ENCODE results near the gene EMILIN1.
"Not testable (repeated sequence)": the region's sequence is repeated elsewhere in the genome, so short reads cannot be mapped to it uniquely, and the experiment has no call there.

EMILIN1 gene

DNA sequence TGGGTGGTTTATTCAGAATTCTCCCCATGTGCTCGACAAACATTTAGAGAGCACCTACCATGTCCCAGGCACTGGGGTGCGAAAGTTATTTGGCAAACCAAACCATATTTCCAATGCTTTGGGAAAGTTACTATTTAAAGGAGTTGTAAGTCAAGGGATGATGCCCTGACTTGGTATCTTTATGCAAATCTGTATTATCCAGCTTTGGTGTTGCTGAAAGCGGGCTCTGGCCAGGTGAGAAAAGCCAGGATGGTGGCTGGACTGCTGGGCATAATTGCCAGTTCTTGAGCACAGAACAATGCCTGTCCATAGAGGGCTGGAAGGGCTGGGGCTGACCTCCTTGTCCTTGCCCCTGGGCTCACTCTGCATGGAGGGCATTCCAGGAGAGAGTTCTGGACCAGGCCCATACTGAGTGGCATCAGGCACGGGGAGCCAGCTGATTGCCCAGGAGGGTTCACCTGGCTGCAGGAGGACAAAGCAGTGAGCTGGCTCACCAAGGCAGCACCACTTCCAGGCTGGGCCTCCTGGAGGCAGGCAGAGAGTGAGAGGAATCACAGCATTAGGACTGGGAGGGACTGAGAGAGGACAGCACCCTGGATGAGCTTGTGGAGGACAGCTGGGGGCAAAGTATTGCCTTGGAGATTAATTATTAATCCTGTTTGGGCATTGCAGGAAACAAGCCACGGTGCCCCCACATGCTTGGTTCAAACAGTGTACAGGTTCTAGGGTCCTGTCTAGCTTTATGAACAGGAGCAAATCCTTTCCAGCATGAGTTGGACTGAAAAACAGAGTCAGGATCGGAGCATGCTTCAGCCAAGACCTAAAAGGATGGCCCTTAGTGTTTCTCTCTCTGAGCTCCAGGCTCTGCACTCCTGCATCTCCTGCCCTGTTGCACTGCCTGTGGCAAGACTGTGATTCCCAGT lies 15.3 kb downstream of the EMILIN1 start:
- DNase-seq (ENCODE audit: low read depth in 3 of 3) = no peak

GRCh38 chr2:27094353-27094984 lies 16.1 kb downstream of the EMILIN1 start:
- no peak for DNase-seq (ENCODE audit: low read depth in 3 of 3)

GRCh38 chr2:27095427-27095744 lies 17.0 kb downstream of the EMILIN1 start:
- no peak for DNase-seq (ENCODE audit: low read depth in 3 of 3)

- no peak for DNase-seq (ENCODE audit: low read depth in 3 of 3)
These were observed 17.6 kb downstream of the EMILIN1 start for GRCh38 chr2:27095745-27096651.

DNA sequence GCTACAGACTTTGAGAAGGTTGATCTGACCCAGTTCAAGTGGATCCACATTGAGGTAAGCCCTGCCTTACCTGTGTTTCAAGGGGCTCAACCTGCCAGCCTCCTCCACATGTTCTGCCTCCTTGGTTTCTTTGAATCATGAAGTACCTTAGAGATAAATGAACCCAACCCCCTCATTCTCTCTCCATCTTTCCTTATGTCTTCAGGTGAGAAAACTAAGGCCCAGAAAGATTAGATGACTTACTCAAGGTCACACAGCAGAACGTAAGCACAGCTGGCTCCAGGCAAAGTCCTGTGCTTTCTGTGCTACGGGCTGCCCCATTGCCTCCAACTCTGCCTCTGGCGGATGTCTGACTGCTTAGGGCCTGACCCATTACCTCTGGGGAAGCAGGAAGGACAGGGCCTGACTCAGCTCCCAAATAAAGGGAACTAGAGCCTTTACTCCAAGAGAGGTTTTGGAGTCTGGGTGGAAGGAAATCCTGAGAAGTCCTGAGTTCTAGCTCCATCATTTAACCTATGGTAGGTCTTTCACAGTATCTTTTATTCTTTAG lies 18.4 kb downstream of the EMILIN1 start:
- no peak for DNase-seq (ENCODE audit: low read depth in 3 of 3)

- DNase-seq (ENCODE audit: low read depth in 3 of 3) = no peak
These were observed 18.9 kb downstream of the EMILIN1 start for GRCh38 chr2:27097341-27097740.

- DNase-seq (ENCODE audit: low read depth in 3 of 3) = no peak
These were observed 21.0 kb downstream of the EMILIN1 start for GRCh38 chr2:27099334-27099955.

DNA sequence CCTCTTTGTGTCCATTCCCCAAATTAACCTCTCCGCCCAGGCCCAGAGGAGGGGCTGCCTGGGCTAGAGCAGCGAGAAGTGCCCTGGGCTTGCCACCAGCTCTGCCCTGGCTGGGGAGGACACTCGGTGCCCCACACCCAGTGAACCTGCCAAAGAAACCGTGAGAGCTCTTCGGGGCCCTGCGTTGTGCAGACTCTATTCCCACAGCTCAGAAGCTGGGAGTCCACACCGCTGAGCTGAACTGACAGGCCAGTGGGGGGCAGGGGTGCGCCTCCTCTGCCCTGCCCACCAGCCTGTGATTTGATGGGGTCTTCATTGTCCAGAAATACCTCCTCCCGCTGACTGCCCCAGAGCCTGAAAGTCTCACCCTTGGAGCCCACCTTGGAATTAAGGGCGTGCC lies 21.6 kb downstream of the EMILIN1 start:
- no peak for DNase-seq (ENCODE audit: low read depth in 3 of 3)

- no peak for DNase-seq (ENCODE audit: low read depth in 3 of 3)
These were observed 23.9 kb downstream of the EMILIN1 start for GRCh38 chr2:27102329-27102728.

DNA sequence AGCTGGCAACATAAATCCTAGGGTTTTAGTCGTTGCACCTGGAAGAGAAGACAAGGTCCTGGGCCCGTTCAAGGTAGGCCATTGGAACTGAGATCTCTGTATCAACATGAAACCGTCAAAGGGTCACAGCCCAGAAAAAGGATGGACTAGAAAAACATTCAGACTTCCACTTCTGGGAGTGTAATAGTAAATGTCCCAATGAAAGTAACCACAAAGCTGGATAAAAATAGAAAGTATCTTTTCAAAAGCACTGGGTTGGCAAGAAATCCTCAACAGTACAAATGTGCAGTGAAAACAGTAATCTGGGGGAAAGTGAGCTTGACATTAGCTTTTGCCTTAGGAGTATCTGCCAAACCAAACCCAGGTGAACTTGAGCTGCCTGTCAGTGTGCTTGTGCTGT lies 27.6 kb downstream of the EMILIN1 start:
- no peak for DNase-seq (ENCODE audit: low read depth in 3 of 3)

DNA sequence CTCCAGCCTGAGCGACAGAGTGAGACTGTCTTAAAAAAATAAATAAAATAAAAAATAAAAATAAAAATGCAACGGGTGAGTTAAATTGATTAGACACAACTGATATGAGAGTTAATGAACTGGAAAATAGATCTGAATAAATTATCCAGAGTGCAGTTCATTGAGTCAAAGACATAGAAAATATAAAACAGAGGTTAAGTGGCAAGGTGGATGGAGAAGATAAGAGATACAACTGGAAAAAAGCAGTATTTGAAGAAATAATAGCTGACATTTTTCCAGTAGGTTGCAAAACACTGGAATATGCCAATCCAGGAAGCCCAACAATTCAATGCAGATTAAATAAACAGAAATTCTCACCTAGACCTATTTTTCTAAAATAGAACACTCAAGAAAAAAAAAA lies 29.8 kb downstream of the EMILIN1 start:
- DNase-seq (ENCODE audit: low read depth in 3 of 3) = no peak

DNA sequence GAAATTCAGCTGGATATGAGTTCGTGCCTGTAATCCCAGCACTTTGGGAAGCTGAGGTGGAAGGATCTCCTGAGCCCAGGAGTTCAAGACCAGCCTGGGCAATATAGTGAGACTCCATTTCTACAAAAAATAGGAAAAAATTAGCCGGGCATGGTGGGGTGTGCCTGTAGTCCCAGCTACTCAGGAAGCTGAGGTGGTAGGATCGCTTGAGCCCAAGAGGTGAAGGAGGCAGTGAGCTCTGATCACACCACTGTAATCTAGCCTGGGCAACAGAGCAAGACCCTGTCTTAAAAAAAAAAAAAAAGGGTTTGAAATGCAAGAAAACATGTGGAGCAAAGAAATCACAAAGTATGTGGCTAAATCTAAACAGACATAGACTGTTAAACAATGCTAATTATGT lies 30.7 kb downstream of the EMILIN1 start:
- DNase-seq (ENCODE audit: low read depth in 3 of 3) = no peak

DNA sequence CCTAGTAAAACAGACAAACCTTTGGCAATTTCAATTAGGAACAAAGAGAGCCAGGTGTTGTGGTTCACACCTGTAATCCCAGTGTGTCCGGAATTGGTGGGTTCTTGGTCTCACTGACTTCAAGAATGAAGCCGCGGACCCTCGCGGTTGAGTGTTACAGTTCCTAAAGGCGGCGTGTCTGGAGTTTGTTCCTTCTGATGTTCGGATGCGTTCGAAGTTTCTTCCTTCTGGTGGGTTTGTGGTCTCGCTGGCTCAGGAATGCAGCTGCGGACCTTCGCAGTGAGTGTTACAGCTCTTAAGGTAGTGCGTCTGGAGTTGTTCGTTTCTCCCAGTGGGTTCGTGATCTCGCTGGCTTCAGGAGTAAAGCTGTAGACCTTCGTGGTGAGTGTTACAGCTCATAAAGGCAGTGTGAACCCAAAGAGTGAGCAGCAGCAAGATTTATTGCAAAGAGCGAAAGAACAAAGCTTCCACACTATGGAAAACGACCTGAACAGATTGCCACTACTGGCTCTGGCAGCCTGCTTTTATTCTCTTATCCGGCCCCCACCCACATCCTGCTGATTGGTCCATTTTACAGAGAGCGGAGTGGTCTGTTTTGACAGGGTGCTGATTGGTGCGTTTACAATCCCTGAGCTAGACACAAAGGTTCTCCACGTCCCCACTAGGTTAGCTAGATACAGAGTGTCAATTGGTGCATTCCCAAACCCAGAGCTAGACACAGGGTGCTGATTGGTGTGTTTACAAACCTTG lies 32.4 kb downstream of the EMILIN1 start:
- DNase-seq (ENCODE audit: low read depth in 3 of 3) = not testable (repeated sequence)

DNA sequence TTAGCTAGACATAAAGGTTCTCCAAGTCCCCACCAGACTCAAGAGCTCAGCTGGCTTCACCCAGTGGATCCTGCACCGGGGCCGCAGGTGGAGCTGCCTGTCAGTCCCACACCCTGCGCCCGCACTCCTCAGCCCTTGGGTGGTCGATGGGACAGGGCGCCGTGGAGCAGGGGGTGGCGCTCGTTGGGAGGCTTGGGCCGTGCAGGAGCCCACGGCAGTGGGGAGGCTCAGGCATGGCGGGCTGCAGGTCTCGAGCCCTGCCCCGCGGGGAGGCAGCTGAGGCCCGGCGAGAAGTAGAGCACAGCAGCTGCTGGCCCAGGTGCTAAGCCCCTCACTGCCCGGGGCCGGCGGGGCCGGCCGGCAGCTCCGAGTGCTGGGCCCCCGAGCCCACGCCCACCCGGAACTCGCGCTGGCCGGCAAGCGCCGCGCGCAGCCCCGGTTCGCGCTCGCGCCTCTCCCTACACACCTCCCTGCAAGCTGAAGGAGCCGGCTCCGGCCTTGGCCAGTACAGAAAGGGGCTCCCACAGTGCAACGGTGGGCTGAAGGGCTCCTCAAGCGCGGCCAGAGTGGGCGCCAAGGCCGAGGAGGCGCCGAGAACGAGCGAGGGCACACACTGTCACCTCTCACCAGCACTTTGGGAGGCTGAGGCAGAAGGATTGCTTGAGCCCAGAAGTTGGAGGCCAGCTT lies 33.1 kb downstream of the EMILIN1 start:
- DNase-seq (ENCODE audit: low read depth in 3 of 3) = not testable (repeated sequence)

DNA sequence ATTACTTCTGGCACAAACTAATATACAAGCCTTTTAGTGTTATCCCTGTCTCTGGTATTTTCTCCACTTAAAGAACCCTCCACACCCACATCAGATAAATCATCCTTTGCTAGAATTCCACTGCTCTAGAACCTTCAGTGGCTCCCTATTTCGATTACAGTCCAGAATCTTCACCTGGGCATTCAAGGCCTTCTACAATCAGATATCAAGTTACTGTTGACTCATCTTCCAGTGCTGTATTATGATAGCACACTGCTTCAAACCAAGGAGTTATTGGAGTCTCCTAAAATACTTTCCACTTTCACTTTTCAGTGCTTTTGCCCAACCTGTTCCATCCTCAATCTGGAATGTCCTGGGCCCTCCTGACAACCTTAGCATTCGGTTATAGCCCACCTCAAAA lies 37.1 kb downstream of the EMILIN1 start:
- DNase-seq (ENCODE audit: low read depth in 3 of 3) = no peak

GRCh38 chr2:27117995-27118524 lies 39.6 kb downstream of the EMILIN1 start:
- DNase-seq (ENCODE audit: low read depth in 3 of 3) = no peak

DNA sequence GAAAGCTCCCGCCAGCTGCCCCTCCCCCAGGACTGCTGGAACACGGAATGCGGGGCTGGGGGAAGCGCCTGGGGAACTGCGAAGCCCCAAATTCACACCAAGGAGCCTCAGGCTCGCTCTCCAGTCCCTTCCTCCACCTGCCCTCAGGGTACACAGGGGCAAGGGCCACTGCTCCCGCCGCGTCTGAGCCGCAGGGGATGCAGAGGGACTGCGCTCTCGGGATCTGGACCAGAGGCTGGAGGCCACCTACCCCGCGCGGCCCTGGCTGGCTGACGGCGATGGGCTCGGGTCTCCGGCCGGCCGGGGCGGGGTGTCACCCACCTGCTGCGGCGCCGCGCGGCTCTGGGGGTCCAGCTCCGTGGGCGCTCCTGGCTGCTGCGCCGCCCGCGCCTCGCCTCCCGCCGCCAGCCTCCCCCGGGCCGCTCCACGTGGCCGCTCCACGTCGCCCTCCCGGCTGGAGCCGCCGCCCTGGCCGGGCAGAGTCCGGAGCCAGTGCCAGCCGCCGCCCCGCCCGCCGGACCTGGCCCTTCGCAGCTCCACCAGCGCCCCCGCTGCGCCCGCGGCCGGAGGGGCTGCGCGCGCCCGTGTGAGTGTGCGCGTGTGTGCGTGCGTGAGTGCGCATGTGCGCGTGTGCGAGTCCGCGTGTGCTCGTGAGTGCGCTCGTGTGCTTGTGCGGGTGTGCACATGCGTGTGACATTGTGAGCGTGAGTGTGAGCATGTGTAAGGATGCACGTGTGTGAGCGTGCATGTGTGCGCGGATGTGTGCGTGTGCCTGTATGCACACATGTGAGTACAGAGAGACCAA lies 40.3 kb downstream of the EMILIN1 start, which contains the start of gene CGREF1:
Gene CGREF1, minus strand, starts transcription at position 604 of the 805 bp plus-strand sequence. CDS start 14,762 bp downstream, outside the sequence.
- DNase-seq (ENCODE audit: low read depth in 3 of 3) = peak in 1 of 3 experiments; percentile 26

- not testable (repeated sequence) for DNase-seq (ENCODE audit: low read depth in 3 of 3)
These were observed 40.9 kb downstream of the EMILIN1 start for GRCh38 chr2:27119330-27119670.

DNA sequence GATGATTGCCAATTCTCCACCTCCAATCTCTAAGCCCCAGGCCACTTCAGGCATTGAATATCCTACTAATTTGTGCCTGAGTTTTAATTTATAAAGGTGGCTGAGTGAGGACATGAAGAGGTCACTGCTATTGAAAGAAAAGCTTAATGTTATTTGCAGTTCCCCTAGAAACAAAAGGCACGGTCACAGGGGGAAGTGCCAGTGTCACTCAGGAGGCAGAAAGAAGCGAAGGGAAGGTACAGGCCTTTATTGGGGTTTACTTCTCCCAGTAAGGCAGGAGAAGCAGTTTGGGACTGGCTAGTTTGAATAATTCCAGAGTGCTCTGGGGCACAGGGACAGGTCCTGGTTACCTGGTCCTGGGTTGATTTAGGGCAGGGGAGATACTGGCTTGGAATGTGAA lies 43.5 kb downstream of the EMILIN1 start:
- DNase-seq (ENCODE audit: low read depth in 3 of 3) = no peak
